Measurements from ENCODE around the gene OR51E1. TPM values are rescaled to one million over a fixed set of nuclear protein-coding genes. Genes with fewer than 3 reads are reported as not detected.

The OR51E1 gene
- polyA plus RNA-seq, 3 donors, result not detected

DNA sequence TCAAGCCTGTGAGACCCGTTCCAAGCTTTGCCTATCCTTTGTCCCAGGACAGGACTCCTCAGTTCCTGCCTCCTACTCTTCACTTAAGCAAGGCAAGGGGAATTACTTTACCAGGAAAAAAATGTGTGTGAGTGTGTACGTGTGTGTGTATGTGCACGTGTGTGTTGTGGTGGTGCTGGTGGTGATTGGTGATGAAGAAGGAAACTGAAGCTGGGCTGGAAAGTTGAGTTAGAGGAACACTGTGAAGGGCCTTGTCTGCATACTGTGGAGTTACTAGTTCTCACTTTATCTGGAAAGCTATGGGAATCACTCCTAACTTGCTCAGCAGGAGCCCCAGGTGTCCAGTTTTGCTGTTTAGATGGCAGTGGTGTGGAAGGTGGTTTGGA, 6.1 kb upstream of the OR51E1 start:
- H3K4me3 Mint-ChIP-seq, result no peak overlapping the region
- Histone ChIP-seq H3K36me3 (replicated peaks in 1 of 2; ENCODE audit: control insufficient read depth in 1 of 2, insufficient read depth in 2 of 2, low read length in 2 of 2) (no peaks in the 10 kb centered on the region), H3K27ac (ENCODE audit: low read depth in 1 of 2, low read length in 2 of 2) (no peak overlapping the region), H3K4me1 (ENCODE audit: control insufficient read depth in 1 of 2, insufficient read depth in 2 of 2, low read length in 2 of 2) (no peaks in the 10 kb centered on the region), H3K4me3 (replicated peaks in 1 of 3; ENCODE audit: low read depth in 2 of 3, low read length in 3 of 3) (no peak overlapping the region), H4K20me1 (ENCODE audit: insufficient read depth, low read length) (no peaks in the 10 kb centered on the region), H3K9me3 (replicated peaks in 1 of 2; ENCODE audit: control insufficient read depth in 1 of 2, insufficient read depth in 1 of 2, low read length in 2 of 2) (no peaks in the 10 kb centered on the region), H3K4me2 (replicated peaks; ENCODE audit: extremely low read depth, low read length, poor library complexity, severe bottlenecking) (no peak overlapping the region), H3K9ac (ENCODE audit: insufficient read depth, low read length, poor library complexity, severe bottlenecking) (no peak overlapping the region), H2AFZ (ENCODE audit: insufficient read depth, low read depth, low read length, poor library complexity, severe bottlenecking) (no peak overlapping the region), H3K27me3 (ENCODE audit: control insufficient read depth in 2 of 2, insufficient read depth in 2 of 2, low read length in 2 of 2) (peaks cover 0 to 2% of the 10 kb centered on the region in 2 donors), H3K79me2 (ENCODE audit: insufficient read depth, low read length) (no peaks in the 10 kb centered on the region)
- H3K9me3 Mint-ChIP-seq, result no peaks in the 10 kb centered on the region
- intact Hi-C loops (cut with micrococcal nuclease), result loop anchor here in 1 of 2 donors (10.0 kb wide), 1 partner anchor 453 kb away; no protein-coding TSS in a partner anchor
- H3K27ac Mint-ChIP-seq, result no peak overlapping the region
- no peaks in the 10 kb centered on the region for H3K4me1 Mint-ChIP-seq
- TF ChIP-seq, protein P1, sequence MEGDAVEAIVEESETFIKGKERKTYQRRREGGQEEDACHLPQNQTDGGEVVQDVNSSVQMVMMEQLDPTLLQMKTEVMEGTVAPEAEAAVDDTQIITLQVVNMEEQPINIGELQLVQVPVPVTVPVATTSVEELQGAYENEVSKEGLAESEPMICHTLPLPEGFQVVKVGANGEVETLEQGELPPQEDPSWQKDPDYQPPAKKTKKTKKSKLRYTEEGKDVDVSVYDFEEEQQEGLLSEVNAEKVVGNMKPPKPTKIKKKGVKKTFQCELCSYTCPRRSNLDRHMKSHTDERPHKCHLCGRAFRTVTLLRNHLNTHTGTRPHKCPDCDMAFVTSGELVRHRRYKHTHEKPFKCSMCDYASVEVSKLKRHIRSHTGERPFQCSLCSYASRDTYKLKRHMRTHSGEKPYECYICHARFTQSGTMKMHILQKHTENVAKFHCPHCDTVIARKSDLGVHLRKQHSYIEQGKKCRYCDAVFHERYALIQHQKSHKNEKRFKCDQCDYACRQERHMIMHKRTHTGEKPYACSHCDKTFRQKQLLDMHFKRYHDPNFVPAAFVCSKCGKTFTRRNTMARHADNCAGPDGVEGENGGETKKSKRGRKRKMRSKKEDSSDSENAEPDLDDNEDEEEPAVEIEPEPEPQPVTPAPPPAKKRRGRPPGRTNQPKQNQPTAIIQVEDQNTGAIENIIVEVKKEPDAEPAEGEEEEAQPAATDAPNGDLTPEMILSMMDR (IDR thresholded peaks at IDR 0.05), result no peak
- WGBS (ENCODE audit: insufficient coverage), result no CpG with 5 or more reads among the region's 3 CpGs
- DNase-seq, result no peak
- H3K36me3 Mint-ChIP-seq, result no peaks in the 10 kb centered on the region
- peaks cover 0 to 3% (median 0%) of the 10 kb centered on the region in 3 donors for H3K27me3 Mint-ChIP-seq (ENCODE audit: low read depth in 3 of 3)

DNA sequence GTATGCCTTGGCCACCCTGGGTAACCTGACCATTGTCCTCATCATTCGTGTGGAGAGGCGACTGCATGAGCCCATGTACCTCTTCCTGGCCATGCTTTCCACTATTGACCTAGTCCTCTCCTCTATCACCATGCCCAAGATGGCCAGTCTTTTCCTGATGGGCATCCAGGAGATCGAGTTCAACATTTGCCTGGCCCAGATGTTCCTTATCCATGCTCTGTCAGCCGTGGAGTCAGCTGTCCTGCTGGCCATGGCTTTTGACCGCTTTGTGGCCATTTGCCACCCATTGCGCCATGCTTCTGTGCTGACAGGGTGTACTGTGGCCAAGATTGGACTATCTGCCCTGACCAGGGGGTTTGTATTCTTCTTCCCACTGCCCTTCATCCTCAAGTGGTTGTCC, 3.9 kb upstream of the OR51E1 start:
- no peaks in the 10 kb centered on the region for H3K9me3 Mint-ChIP-seq
- Histone ChIP-seq H3K27ac (ENCODE audit: low read depth in 1 of 2, low read length in 2 of 2) (no peak overlapping the region), H3K4me3 (replicated peaks in 1 of 3; ENCODE audit: low read depth in 2 of 3, low read length in 3 of 3) (no peak overlapping the region), H3K27me3 (ENCODE audit: control insufficient read depth in 2 of 2, insufficient read depth in 2 of 2, low read length in 2 of 2) (peaks cover 0 to 2% of the 10 kb centered on the region in 2 donors), H3K9ac (ENCODE audit: insufficient read depth, low read length, poor library complexity, severe bottlenecking) (no peak overlapping the region), H3K79me2 (ENCODE audit: insufficient read depth, low read length) (no peaks in the 10 kb centered on the region), H2AFZ (ENCODE audit: insufficient read depth, low read depth, low read length, poor library complexity, severe bottlenecking) (no peak overlapping the region), H3K9me3 (replicated peaks in 1 of 2; ENCODE audit: control insufficient read depth in 1 of 2, insufficient read depth in 1 of 2, low read length in 2 of 2) (no peaks in the 10 kb centered on the region), H3K4me1 (ENCODE audit: control insufficient read depth in 1 of 2, insufficient read depth in 2 of 2, low read length in 2 of 2) (no peaks in the 10 kb centered on the region), H3K36me3 (replicated peaks in 1 of 2; ENCODE audit: control insufficient read depth in 1 of 2, insufficient read depth in 2 of 2, low read length in 2 of 2) (no peaks in the 10 kb centered on the region), H3K4me2 (replicated peaks; ENCODE audit: extremely low read depth, low read length, poor library complexity, severe bottlenecking) (no peak overlapping the region), H4K20me1 (ENCODE audit: insufficient read depth, low read length) (no peaks in the 10 kb centered on the region)
- peaks cover 0 to 3% (median 0%) of the 10 kb centered on the region in 3 donors for H3K27me3 Mint-ChIP-seq (ENCODE audit: low read depth in 3 of 3)
- H3K27ac Mint-ChIP-seq, result no peak overlapping the region
- TF ChIP-seq, protein P1 (IDR thresholded peaks at IDR 0.05), result no peak
- no peaks in the 10 kb centered on the region for H3K36me3 Mint-ChIP-seq
- 96% methylated on average over 4 of the region's 6 CpGs for WGBS (ENCODE audit: insufficient coverage)
- no peaks in the 10 kb centered on the region for H3K4me1 Mint-ChIP-seq
- intact Hi-C loops (cut with micrococcal nuclease), result loop anchor here in 1 of 2 donors (10.0 kb wide), 1 partner anchor 455 kb away; no protein-coding TSS in a partner anchor
- H3K4me3 Mint-ChIP-seq, result no peak overlapping the region
- DNase-seq, result no peak

All from CD14-positive monocyte (primary cell).